ENCODE measurements around the gene TXN2.
"Not testable (repeated sequence)": the region's sequence is repeated elsewhere in the genome, so short reads cannot be mapped to it uniquely, and the experiment has no call there.

Gene TXN2

GRCh38 chr22:36456464-36456845 is 25.0 kb downstream of the TXN2 start:
- DNase-seq: no peak
- Histone ChIP-seq H3K36me3 (no peaks in the 10 kb centered on the region), H3K9me3 (no peaks in the 10 kb centered on the region), H3K27ac (peak overlapping the region; percentile 95 to 97), H3K27me3 (no peaks in the 10 kb centered on the region), H3K4me3 (no peak overlapping the region), H3K4me1 (peaks cover 0 to 63% (median 48%) of the 10 kb centered on the region in 4 donors)
- no peak for TF ChIP-seq CTCF (IDR thresholded peaks at IDR 0.05)
- intact Hi-C loops (cut with DNase I; ENCODE audit: low total_unique reads): loop anchor here (5.0 kb wide), 1 partner anchor 69 kb away; the partner anchor contains the start of gene MYH9

- intact Hi-C loops (cut with DNase I; ENCODE audit: low total_unique reads): loop anchor here (5.0 kb wide), 1 partner anchor 69 kb away; the partner anchor contains the start of gene MYH9
- TF ChIP-seq CTCF (IDR thresholded peaks at IDR 0.05): no peak
- DNase-seq: no peak
- Histone ChIP-seq H3K9me3 (no peaks in the 10 kb centered on the region), H3K27me3 (no peaks in the 10 kb centered on the region), H3K36me3 (no peaks in the 10 kb centered on the region), H3K4me1 (peaks cover 0 to 63% (median 52%) of the 10 kb centered on the region in 4 donors), H3K4me3 (peak overlapping the region; percentile 60 to 68), H3K27ac (peak overlapping the region; percentile 95 to 97)
Observed at GRCh38 chr22:36455571-36456463, 25.6 kb downstream of the TXN2 start.

- H3K4me3 ChIP-seq: peak overlapping the region; percentile 60 to 68
- no peaks in the 10 kb centered on the region for H3K9me3 ChIP-seq
- no peaks in the 10 kb centered on the region for H3K27me3 ChIP-seq
- H3K4me1 ChIP-seq: peaks cover 0 to 63% (median 53%) of the 10 kb centered on the region in 4 donors
- no peak for TF ChIP-seq CTCF (IDR thresholded peaks at IDR 0.05)
- peak; percentile 87 to 96 for DNase-seq
- intact Hi-C loops (cut with DNase I; ENCODE audit: low total_unique reads): loop anchor here (5.0 kb wide), 1 partner anchor 68 kb away; the partner anchor contains the start of gene MYH9
- H3K36me3 ChIP-seq: no peaks in the 10 kb centered on the region
- H3K27ac ChIP-seq: peak overlapping the region; percentile 95 to 97
Observed at GRCh38 chr22:36454916-36455570, 26.4 kb downstream of the TXN2 start.

GRCh38 chr22:36453855-36454378 is 27.5 kb downstream of the TXN2 start:
- intact Hi-C loops (cut with DNase I; ENCODE audit: low total_unique reads): no loop called here
- H3K9me3 ChIP-seq: no peaks in the 10 kb centered on the region
- TF ChIP-seq CTCF (IDR thresholded peaks at IDR 0.05): no peak
- H3K4me1 ChIP-seq: peaks cover 0 to 73% (median 55%) of the 10 kb centered on the region in 4 donors
- no peaks in the 10 kb centered on the region for H3K36me3 ChIP-seq
- no peak for DNase-seq
- H3K4me3 ChIP-seq: peak overlapping the region; percentile 60 to 68
- no peaks in the 10 kb centered on the region for H3K27me3 ChIP-seq
- peak overlapping the region; percentile 95 to 97 for H3K27ac ChIP-seq

- H3K36me3 ChIP-seq; H3K4me3 ChIP-seq; H3K9me3 ChIP-seq; intact Hi-C loops (cut with DNase I; ENCODE audit: low total_unique reads); DNase-seq; H3K27me3 ChIP-seq: not testable (repeated sequence)
- peaks cover 0 to 65% (median 50%) of the 10 kb centered on the region in 4 donors for H3K4me1 ChIP-seq
- H3K27ac ChIP-seq: peak overlapping the region; percentile 95 to 97
Observed at GRCh38 chr22:36452978-36453607, 28.3 kb downstream of the TXN2 start.

Data from tibial artery (tissue), 4 donors.